ENCODE results near the gene PIM1.

- no peak for TF ChIP-seq POLR2A (IDR thresholded peaks at IDR 0.05; ENCODE audit: low read length)
- no peak for TF ChIP-seq GATA1 (IDR thresholded peaks at IDR 0.05; ENCODE audit: low read depth, low read length)
These were observed 3.0 kb downstream of the PIM1 start for GRCh38 chr6:37172912-37173492.
